ENCODE results near the gene SMTNL1.
"Not testable (repeated sequence)": the region's sequence is repeated elsewhere in the genome, so short reads cannot be mapped to it uniquely, and the experiment has no call there.

Gene SMTNL1

DNA sequence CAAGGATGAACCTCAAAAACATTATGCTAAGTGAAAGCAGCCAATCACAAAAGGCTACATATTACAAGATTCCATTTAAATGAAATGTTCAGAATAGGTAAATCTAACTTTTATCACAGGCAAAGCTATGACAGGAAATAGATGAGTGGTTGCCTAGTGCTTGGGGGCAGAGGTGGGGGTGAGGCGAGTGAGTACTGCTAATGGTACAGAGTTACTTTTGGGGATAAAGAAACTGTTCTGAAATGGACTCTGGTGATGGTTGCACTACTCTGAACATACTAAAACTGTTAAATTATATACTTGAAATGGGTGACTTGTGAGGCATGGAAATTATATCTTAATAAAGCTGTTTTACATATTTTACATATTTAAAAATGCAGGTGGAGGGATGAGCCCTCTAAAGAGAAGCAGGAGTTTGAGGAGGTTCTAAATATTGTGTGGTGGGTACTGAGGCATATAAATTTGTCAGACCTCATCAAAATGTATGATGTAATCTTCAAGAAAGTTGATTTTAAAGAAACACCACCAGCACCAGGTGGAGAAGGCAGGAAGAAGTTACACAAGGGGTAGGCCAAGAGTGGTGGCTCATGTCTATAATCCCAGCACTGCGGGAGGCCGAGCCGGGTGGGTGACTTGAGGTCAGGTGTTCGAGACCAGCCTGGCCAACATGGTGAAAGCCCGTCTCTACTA, 25.5 kb upstream of the SMTNL1 start:
- no peak for DNase-seq (ENCODE audit: low read depth)

DNA sequence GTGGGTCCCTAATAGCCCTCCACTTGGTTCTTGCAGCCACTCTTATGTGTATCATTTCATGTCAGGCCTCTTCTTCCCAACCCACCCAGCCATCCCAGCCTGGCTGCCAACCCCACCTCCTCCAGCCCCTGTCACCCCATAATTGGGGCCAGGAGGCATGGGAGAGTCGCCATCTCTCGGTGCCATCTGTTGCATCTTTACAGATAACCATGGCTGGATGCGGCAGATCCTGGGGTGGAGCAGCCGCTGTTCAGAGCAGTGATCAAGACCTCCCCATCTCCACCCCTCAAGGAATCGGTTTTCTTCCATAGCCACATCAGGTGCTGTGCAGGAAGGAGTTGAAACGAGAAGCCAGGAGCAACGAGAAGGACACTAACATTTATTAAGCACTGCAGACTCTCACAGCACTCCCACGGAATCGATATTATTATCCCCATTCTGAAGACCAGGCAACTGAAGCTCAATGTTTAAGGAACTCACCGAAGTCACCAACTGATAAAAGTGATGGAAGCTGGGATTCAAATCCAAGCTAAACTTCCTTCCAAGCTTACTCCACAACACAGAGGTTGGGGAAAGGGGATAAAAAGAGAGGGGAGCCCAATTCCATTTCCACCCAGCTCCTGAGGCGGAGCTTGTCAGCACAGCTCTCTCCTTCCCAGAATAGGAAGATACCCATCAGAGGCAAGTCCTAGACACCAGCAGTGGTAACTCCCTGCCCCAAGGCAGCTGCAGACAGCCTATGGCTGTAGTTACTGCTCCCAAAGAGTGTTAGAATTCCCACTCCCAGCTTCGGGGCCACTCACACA, 24.5 kb upstream of the SMTNL1 start:
- DNase-seq (ENCODE audit: low read depth): no peak

DNA sequence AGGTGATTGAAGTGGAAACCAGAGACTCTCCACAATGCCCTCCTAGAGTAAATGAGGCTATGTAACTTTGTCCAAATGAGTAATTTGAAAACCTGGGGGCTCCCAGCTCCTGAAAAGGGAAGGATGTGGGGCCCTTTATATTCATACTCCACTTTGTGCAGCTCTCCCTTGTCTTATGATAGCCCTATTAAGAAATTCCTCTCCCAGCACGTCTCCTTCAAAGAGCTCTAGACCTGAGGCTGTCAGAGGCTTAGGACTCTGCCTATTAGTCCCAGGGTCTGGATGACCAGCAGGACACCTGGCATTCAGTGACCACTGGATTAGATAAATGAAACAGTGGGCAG, 24.0 kb upstream of the SMTNL1 start:
- no peak for DNase-seq (ENCODE audit: low read depth)

DNA sequence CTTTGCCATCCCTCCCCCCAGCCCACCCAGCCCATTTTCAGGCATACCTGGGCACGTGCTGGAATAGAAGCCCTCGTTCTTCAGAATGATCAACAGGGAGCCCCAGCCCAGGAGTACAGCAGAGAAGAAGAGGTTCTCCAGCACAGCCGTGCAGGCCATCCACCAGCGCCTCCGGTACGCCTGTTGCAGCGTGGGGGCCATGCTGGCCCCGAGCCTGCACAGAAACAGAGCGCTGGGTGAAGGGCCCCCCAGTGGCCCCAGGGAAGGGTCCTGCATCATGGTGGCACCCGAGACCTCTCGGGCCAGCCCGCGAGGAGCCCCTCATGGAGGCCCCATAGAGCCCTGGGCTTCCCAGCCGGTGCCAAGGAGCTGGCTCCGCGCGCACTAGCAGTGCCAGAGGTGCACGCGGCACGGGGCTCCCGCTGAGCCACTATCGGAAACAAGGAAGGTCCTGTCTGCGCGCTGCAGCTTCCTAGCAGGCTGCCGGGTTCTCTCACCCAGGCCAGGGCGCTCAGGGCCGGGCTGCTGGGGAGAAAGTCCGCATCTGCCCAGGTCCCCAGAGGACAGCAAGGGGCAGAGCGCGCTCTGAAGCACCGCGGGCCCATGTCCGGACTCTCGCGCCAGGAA, 23.4 kb upstream of the SMTNL1 start:
- no peak for DNase-seq (ENCODE audit: low read depth)

DNA sequence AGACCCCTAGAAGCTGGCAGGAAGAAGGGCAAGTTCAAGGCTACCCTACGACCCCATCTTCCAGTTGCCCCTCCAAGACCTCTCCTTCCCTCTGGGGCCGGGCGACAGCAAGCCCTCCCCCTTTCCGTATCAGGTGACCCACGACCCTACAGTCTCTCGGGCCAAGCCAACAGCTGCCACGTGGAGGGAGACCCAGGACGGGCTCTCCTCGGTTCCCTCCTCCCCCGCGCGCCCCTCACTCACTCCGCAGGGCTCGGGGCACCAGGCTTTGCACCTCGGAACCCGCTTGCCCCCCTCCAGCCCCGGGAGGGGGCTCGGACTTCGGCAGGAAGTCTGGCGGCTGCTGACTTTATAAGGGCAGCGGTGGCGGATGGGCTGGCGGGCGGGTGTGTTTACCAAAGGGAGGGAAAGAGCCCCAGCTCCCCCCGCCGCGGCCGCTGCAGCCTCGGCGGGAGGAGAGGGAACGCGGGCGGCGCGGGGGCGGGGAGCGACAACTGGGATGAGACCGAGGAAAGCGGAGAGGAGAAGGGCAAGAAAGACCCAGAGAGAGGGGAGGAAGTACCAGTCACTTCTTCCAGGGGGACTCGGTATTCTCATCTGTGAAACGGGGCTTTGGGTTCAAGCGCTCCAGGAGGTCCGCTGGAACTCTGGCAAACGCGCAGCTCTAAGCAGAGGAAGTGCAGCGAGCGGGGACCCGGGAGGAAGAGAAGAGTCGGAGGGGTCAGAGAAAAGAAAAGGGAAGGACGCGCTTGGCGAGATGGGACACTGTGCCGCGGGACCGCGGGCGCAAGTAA, 22.7 kb upstream of the SMTNL1 start:
- DNase-seq (ENCODE audit: low read depth): no peak

DNA sequence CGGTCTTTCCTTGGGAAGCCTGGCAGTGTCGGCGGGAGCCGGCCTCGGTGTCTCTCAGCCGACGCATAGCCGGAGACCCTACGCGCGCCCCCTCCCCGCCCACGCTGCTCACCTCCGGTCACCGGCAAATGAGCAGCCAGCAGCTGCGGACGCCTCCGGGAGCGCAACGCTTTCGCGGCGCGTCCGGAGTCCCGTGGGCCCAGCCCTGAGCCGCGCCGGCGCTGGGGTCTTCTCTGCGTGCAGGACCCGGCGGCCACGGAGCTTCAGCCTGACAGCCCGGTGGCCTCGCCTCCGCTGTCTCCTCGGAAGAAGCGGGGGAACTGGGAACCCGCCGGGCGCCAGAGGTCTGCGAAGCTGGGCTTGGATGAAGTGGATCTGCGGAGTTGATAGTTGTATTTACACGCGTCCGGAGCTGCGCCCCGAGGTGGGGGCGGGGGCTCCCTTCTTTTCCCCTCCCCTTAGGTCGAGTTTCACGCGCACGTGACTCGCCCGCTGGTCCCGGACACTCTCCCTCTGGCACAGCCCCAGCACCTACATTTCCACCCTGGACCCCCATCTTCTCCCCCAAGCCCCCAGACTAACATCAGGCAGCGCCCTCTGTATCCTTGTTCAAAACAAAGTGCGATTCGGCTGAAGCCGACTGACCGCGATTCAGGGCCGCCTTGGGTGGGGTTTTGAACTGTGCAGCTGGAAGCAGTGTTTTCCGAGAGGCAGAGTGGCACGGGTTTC, 21.9 kb upstream of the SMTNL1 start, which contains the start of gene SLC43A1:
Gene SLC43A1 (minus strand): TSS at position 371 of the 729 bp plus-strand sequence. CDS start 1,591 bp downstream, outside the sequence.
- no peak for DNase-seq (ENCODE audit: low read depth)

DNA sequence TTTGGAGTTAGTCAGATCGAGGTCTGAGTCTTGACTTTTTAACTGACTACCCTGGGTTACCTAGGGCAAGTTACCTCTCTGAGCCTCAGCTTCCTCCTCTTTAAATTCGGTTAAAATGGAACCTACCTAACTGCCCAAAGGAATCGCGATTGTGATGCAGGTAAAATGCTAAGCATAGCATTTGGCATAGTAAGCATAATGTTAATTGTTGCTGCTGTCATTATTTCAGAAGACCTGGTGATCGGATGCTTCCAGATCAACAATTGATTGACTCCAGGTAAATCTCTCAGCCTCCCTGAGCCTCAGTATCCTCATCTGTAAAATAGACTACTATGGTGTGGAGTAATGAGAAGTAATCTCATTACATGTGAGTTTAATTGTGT, 21.3 kb upstream of the SMTNL1 start:
- DNase-seq (ENCODE audit: low read depth): no peak

DNA sequence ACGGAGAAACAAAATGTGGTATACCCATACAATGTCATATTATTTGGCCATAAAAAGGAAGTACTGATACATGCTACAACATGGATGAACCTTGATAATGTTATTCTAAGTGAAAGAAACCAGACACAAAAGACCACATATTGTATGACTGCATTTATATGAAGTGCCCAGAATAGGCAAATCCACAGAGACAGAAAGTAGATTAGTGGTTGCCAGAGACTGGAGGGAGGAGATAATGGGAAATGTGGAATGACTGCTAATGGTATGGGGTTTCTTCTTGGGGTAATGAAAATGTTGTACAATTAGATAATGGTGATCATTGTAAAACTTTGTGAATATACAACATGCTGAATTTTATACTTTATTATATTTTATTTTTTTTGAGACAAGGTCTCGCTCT, 16.3 kb upstream of the SMTNL1 start:
- DNase-seq (ENCODE audit: low read depth): no peak

DNA sequence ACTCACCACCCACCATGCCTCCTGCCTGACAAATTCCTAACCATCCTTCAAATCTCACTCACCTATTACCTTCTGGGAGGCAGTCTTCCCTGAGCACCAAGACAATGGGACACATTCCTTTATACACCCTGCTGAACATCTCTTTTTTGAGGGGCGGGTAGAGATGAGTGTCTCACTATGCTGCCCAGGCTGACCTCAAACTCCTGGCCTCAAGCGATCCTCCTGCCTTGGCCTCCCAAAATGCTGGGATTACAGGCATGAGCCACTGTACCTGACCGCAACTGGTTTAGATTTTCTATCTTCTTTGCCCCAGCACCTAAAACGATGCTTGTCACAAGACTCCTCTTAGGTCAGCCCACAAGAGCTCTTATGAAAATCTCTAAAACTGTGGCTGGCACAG, 14.0 kb upstream of the SMTNL1 start:
- DNase-seq (ENCODE audit: low read depth): no peak

DNA sequence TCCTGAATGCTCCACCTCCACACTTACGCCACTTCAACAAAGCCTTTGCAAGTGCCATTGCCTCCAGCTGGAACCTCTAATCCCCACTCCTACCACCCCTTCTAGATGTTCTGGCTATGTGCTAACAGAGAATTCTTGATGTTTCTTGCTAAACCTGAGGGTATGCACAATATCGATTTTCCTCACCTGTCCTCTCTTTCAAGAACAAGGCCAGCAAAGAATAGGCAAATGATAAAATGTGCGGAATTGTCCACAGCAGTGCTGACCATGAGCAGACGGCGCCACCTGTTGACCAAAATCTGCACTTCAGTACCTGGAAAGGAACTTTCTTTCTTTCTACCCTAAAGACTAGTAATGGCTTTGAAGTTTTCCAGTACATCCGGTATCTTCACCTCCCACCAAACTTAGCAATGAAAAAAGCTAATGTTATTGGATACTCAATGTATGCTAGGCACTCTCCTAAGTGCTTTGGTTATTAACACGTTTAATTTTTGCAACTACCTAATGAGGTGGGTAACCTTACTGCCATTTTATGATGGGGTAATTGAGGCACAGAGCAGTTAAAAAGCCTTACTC, 10.3 kb upstream of the SMTNL1 start:
- no peak for DNase-seq (ENCODE audit: low read depth)

DNA sequence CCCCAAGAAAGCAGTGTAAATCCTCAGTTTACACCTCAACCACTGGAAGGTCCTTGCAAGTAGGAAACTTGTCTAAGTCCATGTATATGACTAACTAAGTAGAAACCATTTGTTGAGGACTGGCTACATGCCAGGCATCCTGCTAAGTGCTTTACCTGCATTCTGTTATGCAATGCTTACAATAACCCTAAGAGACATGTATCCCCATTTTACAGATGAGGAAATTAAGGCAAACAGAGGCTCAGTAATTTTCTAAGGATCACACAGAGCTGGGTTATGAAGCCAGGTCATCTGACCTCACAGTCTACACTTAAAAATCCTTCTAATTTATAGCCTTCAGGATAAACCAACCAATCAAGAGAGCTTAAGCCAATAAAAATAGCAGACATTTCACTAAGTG, 8.4 kb upstream of the SMTNL1 start:
- no peak for DNase-seq (ENCODE audit: low read depth)

DNA sequence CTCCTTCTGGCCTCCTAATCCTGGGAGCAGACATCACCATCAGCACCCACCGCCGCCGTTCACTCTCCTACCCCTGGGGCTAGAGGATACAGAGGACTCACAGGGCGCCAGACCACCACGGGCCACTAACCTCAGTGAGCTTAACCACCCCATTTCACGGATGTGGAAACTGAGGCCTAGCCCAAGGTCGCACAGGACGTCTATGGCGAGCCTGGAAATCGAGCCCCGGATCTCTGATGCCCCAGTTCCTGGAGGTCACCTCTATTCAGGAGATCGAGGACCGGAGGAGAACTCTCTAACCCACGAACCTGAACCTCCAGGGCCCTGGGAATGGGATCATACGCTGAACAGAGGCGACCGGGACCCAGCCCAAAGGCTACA, 7.2 kb upstream of the SMTNL1 start:
- DNase-seq (ENCODE audit: low read depth): no peak

DNA sequence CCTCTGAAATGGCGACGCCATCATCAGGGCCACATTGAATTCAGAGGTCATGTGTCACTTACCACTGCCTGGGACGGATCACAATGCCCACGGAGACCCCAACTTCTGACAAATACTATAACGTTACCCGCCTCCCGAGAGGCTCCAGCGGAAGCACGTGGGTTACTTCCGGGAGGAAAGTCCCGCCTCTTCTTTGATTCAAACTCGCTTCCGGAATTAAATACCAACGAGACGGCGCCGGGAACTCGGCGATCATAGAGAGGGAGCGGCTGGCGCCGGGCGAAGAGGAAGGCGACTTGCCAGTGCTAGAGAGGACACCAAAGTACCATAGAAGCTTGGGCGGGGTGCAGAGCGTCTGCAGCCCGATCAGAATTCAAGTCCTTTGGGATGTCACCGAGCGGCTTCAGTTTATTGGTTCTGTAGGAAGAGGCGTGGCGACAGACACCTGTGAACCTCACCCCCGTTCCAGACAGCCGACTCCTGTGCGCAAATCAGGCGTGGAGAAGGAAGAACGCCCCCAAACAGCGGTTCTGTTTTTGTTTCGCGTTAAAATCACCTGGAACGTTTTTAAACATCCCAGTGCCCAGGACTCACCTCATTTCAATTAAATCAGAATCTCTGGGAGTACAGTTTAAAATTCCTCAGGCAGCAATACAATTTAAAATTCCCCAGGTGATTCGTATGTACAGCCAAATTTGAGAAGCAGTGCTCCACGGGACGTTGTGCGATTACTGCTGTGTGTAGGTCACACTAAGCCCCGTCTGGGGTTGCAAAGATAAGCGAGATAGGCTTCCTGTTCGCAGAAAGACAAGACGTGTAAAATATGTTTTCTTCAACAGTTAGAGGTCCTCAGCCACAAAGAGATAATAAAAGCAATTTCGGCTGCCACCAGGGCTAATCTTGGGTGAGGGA, 6.5 kb upstream of the SMTNL1 start, which contains the start of gene TIMM10:
Gene TIMM10 (minus strand): TSS at position 159 of the 912 bp plus-strand sequence. CDS start 565 bp downstream, outside the sequence.
- DNase-seq (ENCODE audit: low read depth): peak; percentile 90

DNA sequence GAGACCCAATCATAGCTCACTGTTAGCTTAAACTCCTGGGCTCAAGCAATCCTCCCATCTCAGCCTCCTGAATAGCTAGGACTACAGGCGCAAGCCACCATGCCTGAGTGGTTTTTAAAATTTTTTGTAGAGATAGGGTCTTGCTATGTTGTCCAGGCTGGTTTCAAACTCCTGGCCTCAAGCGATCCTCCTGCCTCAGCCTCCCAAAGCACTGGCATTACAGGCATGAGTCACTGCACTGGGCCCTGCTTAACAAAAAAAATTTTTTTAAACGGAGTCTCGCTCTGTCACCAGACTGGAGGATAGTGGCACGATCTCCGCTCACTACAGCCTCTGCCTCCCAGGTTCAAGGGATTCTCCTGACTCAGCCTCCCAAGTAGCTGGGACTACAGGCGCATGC, 2.9 kb upstream of the SMTNL1 start:
- not testable (repeated sequence) for DNase-seq (ENCODE audit: low read depth)

DNA sequence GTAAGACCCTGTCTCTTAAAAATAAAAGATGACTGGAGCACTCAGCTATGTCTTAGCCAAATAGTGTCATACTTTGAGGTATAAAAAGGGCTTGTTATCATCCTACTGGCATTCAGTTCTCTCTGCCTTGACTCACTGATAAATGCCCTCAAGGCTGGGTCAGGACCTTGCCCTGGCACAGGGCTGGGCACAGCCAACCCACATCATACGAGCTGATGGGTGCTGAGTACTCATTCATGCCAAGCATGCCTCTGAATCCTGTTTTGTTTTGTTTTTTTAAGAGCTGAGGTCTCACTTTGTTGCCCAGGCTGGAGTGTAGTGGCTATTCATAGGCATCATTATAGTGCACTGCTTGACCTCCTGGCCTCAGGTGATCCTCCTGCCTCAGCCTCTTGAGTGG, 1.9 kb downstream of the SMTNL1 start:
- no peak for DNase-seq (ENCODE audit: low read depth)

DNA sequence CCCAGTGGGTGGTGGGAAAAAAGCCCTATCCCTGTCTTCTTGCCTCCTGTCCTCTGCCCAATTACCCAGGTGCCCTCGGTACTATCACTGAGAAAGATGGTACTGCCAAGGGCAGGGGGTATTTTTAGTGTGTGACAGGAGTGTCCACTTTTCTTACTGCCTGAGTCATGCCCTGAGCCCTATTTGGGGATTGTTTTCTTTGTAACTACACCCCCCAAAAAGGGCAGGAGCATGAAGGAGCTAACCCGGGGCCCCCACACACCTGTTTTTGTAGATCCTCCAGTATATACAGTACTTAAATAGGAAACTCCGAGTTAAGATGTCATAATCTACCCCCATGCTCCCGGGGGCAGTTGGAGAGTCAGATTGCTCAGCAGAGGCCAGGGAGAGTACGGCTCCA, 3.8 kb downstream of the SMTNL1 start:
- DNase-seq (ENCODE audit: low read depth): no peak

DNA sequence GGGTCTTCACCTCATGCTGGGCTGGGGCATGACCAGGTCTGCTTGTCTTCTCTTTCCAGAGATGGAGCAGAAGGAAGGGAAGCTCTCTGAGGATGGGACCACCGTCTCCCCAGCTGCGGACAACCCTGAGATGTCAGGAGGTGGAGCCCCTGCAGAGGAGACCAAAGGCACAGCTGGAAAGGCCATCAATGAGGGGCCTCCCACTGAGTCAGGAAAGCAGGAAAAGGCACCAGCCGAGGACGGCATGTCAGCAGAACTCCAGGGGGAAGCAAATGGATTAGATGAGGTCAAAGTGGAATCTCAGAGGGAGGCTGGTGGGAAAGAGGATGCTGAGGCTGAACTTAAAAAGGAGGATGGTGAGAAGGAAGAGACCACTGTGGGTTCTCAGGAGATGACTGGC, 5.2 kb downstream of the SMTNL1 start:
- no peak for DNase-seq (ENCODE audit: low read depth)

DNA sequence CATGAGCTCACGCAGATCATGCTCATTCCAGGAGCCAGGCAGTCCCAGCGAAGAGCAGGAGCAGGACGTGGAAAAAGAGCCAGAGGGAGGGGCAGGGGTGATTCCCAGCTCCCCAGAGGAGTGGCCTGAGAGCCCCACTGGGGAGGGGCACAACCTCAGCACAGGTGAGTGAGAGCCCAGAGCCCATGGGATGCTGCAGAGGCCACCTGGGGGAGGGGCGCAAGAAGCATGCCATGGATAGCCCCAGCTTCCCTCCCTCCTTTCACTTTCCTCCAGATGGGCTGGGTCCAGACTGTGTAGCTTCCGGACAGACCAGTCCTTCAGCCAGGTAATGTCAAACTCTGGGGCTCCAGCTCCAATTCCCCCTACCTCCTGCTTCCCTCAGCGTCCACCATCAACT, 6.2 kb downstream of the SMTNL1 start:
- DNase-seq (ENCODE audit: low read depth): no peak

DNA sequence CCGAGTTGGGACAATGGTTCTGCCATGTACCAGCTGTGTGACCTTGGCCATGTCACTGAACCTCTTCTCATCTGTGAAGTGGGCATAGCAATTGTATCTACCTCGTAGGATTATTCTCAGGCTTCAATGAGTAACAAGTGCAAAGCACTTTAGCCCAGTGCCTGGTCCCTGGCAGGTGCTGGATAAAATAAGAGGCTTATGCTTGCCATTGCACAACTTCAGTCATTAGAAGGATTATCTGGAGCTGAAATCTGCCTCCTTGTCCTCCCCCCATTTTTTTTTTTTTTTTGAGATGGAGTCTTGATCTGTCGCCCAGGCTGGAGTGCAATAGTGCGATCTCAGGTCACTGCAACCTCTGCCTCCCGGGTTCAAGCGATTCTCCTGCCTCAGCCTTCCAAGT, 7.2 kb downstream of the SMTNL1 start:
- no peak for DNase-seq (ENCODE audit: low read depth)

DNA sequence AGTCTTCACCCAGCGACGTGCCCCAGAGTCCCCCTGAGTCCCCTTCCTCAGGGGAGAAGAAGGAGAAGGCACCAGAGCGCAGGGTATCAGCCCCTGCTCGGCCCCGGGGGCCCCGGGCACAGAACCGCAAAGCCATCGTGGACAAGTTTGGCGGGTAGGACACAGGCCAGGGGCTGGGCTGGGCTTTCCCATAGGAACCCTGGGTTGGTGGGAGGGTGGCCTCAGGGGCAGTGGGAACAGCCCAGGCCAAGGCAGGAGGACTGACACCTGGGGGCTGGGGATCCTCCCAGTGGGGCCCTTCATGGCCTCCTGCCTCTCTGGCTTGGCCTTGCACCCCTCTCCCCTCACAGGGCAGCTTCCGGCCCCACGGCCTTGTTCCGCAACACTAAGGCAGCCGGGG, 8.5 kb downstream of the SMTNL1 start:
- no peak for DNase-seq (ENCODE audit: low read depth)

Data from CMK (cell line).